Thoracic aorta (tissue), 2 donors: ENCODE measurements around the gene HSPH1. TPM values are rescaled to one million over a fixed set of nuclear protein-coding genes. Genes with fewer than 3 reads are reported as not detected.

Experiments
- ATAC-seq: fragments of 150-250 bp; one replicate; pipeline ENCODE4 v1.8.0; 2017; ENCODE audit warnings: low read depth; ENCODE audit not compliant: insufficient number of reproducible peaks, low FRiP score
- DNase-seq: peaks from one replicate; pipeline ENCODE4 v3.0.0-alpha.2; 2020; ENCODE audit warnings: low spot score
- H3K27ac ChIP-seq, 2 donors: fragments of 200-600 bp; sonication (generic); 1 replicate in 1 of 2; 2 replicates in 1 of 2; pipeline ENCODE4 v1.5.1; 2016; ENCODE audit warnings: mild to moderate bottlenecking in 2 of 2, moderate library complexity in 2 of 2
- H3K27me3 ChIP-seq: fragments of 200-600 bp; sonication (generic); replicated peaks from 2 replicates; pipeline ENCODE4 v1.6.0; 2016; ENCODE audit warnings: mild to moderate bottlenecking; ENCODE audit not compliant: insufficient read depth
- H3K36me3 ChIP-seq: fragments of 200-600 bp; sonication (generic); one replicate; pipeline ENCODE4 v1.5.1; 2016
- H3K4me1 ChIP-seq, 2 donors: fragments of 200-600 bp; sonication (generic); 1 replicate in 1 of 2; 2 replicates in 1 of 2; pipeline versions ENCODE4 v1.5.1 to v1.6.0; 2016; ENCODE audit warnings: low read depth in 2 of 2, mild to moderate bottlenecking in 1 of 2; ENCODE audit not compliant: control insufficient read depth in 1 of 2
- H3K4me3 ChIP-seq: fragments of 200-600 bp; sonication (generic); 2 replicates; pipeline ENCODE4 v1.5.1; 2016; ENCODE audit warnings: mild to moderate bottlenecking
- H3K9me3 ChIP-seq: fragments of 200-600 bp; sonication (generic); 2 replicates; pipeline ENCODE4 v1.5.1; 2016
- CTCF ChIP-seq: fragments of 200-600 bp; sonication (generic); IDR thresholded peaks from one replicate; pipeline ENCODE4 v1.5.1; 2019; ENCODE audit warnings: antibody characterized with exemption
- total RNA-seq, 2 donors: library from RNA; depleted of rRNA; stranded (reverse); fragments of >200 nt; gene quantifications; one replicate each; pipeline versions ENCODE4 v1.1.0 to v1.2.3, GENCODE V29; 2016

The HSPH1 gene
- total RNA-seq, 2 donors from 2014 or later = 21.4 to 52.7 TPM

GRCh38 chr13:31151837-31152236 is 9.9 kb downstream of the HSPH1 start:
- no peak for ATAC-seq
- no peak for DNase-seq
- H3K4me1 ChIP-seq = no peaks in the 10 kb centered on the region
- TF ChIP-seq CTCF = no peak
- H3K36me3 ChIP-seq = peaks cover 43% of the 10 kb centered on the region
- no peak overlapping the region for H3K27ac ChIP-seq
- H3K27me3 ChIP-seq = no peaks in the 10 kb centered on the region
- H3K4me3 ChIP-seq = no peak overlapping the region
- H3K9me3 ChIP-seq = no peaks in the 10 kb centered on the region

- no peak overlapping the region for H3K27ac ChIP-seq
- H3K4me1 ChIP-seq = no peaks in the 10 kb centered on the region
- no peaks in the 10 kb centered on the region for H3K9me3 ChIP-seq
- H3K36me3 ChIP-seq = peaks cover 51% of the 10 kb centered on the region
- no peak for ATAC-seq
- H3K27me3 ChIP-seq = no peaks in the 10 kb centered on the region
- TF ChIP-seq CTCF = no peak
- no peak overlapping the region for H3K4me3 ChIP-seq
- no peak for DNase-seq
These were observed 11.3 kb downstream of the HSPH1 start for GRCh38 chr13:31150315-31150985.

GRCh38 chr13:31149604-31150003 is 12.1 kb downstream of the HSPH1 start:
- H3K36me3 ChIP-seq = peaks cover 52% of the 10 kb centered on the region
- H3K4me3 ChIP-seq = no peak overlapping the region
- no peak for TF ChIP-seq CTCF
- H3K9me3 ChIP-seq = no peaks in the 10 kb centered on the region
- ATAC-seq (no peak), DNase-seq (no peak)
- H3K27ac ChIP-seq = no peak overlapping the region
- no peaks in the 10 kb centered on the region for H3K27me3 ChIP-seq
- no peaks in the 10 kb centered on the region for H3K4me1 ChIP-seq

- H3K27me3 ChIP-seq = no peaks in the 10 kb centered on the region
- H3K4me3 ChIP-seq = no peak overlapping the region
- DNase-seq (no peak), ATAC-seq (no peak)
- H3K36me3 ChIP-seq = peaks cover 35% of the 10 kb centered on the region
- TF ChIP-seq CTCF = no peak
- no peaks in the 10 kb centered on the region for H3K4me1 ChIP-seq
- H3K27ac ChIP-seq = no peak overlapping the region
- no peaks in the 10 kb centered on the region for H3K9me3 ChIP-seq
These were observed 16.3 kb downstream of the HSPH1 start for GRCh38 chr13:31145417-31145816.

GRCh38 chr13:31138515-31138914 is 23.2 kb downstream of the HSPH1 start:
- Histone ChIP-seq H3K9me3 (no peaks in the 10 kb centered on the region), H3K36me3 (peaks cover 35% of the 10 kb centered on the region), H3K4me3 (no peak overlapping the region), H3K27me3 (no peaks in the 10 kb centered on the region), H3K4me1 (no peaks in the 10 kb centered on the region), H3K27ac (no peak overlapping the region)
- TF ChIP-seq CTCF = no peak
- DNase-seq = no peak
- no peak for ATAC-seq
